HCT116 (cell line): ENCODE measurements around the gene SIX4. TPM values are rescaled to one million over a fixed set of nuclear protein-coding genes. Genes with fewer than 3 reads are reported as not detected.
A peak's percentile ranks its signal among the peaks of the same experiment; 100 is the strongest.

Source experiments
- ATAC-seq: fragments of 200-7000 bp; cut with Tn5 transposase; 2 replicates; pipeline ENCODE4 v1.9.1; 2020; ENCODE audit warnings: mild to moderate bottlenecking, moderate library complexity
- BruUV-seq: library from RNA; stranded (reverse); fragments of 400-500 nt; replicated peaks from 2 replicates; lab custom pipeline; 2021; lab: Mats Ljungman, UMichigan
- CTCF ChIA-PET: fragments of 300-600 bp; sonication (Branson Sonifier 250); formaldehyde crosslinking; loops from one replicate; lab custom pipeline; 2021; ENCODE audit warnings: antibody characterized with exemption; lab: Charles Lee
- POLR2A ChIA-PET: fragments of 300-600, 350-600 bp; sonication (Branson Sonifier 250); formaldehyde crosslinking; loops from one replicate; lab custom pipeline; 2021; ENCODE audit warnings: antibody characterized with exemption; lab: Charles Lee
- RAD21 ChIA-PET, 2 experiments: fragments of 300-600 bp; sonication (Branson Sonifier 250); formaldehyde crosslinking; loops; one replicate each; lab custom pipeline; 2023; ENCODE audit warnings: low total read pairs in 2 of 2; ENCODE audit not compliant: uncharacterized antibody in 2 of 2, unreplicated experiment in 2 of 2, low non-redundant PET in 1 of 2; lab: Charles Lee
- DNase-seq: peaks from one replicate; pipeline ENCODE4 v3.0.0-alpha.2; 2010; ENCODE audit warnings: low read depth, low spot score
- H2AFZ ChIP-seq: fragments of 200-600 bp; shearing (Covaris generic), sonication (generic); 2 replicates; pipeline ENCODE4 v1.6.1; 2017; ENCODE audit warnings: low read depth, mixed run types, mixed read lengths, antibody characterized with exemption, low read length; ENCODE audit not compliant: poor library complexity, severe bottlenecking
- H3K27ac ChIP-seq: 2 replicates; pipeline ENCODE4 v1.5.1; 2012; ENCODE audit warnings: low read depth, low read length
- H3K27me3 ChIP-seq: fragments of 200-600 bp; sonication (generic); 2 replicates; pipeline ENCODE4 v1.6.1; 2016; ENCODE audit warnings: mixed run types, low read length, mixed read lengths; ENCODE audit not compliant: insufficient read depth
- H3K36me3 ChIP-seq, 2 experiments: fragments of 200-500 bp in 1 of 2; fragments of 200-600 bp in 1 of 2; sonication (Bioruptor generic) in 1 of 2; sonication (generic) in 1 of 2; 2 replicates each; pipeline versions ENCODE4 v1.5.1 to v1.6.1; 2014 to 2016; ENCODE audit warnings: low read length in 2 of 2, inconsistent platforms in 1 of 2, mixed read lengths in 1 of 2, mixed run types in 1 of 2; ENCODE audit not compliant: insufficient read depth in 2 of 2, control insufficient read depth in 1 of 2
- H3K4me1 ChIP-seq, 2 experiments: fragments of 200-600 bp in 1 of 2; sonication (generic) in 1 of 2; 2 replicates each; pipeline versions ENCODE4 v1.5.1 to v1.6.1; 2012 to 2017; ENCODE audit warnings: low read length in 2 of 2, inconsistent platforms in 1 of 2, mild to moderate bottlenecking in 1 of 2, mixed read lengths in 1 of 2, mixed run types in 1 of 2, moderate library complexity in 1 of 2; ENCODE audit not compliant: insufficient read depth in 2 of 2, control insufficient read depth in 1 of 2
- H3K4me2 ChIP-seq: fragments of 200-600 bp; sonication (generic); 2 replicates; pipeline ENCODE4 v1.6.1; 2017; ENCODE audit warnings: mixed run types, low read length, mixed read lengths
- H3K4me3 ChIP-seq, 2 experiments: fragments of 200-600 bp in 1 of 2; sonication (generic) in 1 of 2; replicated peaks in 1 of 2; 2 replicates each; pipeline ENCODE4 v1.5.1; 2011 to 2016; ENCODE audit warnings: low read length in 2 of 2, control low read depth in 1 of 2, low read depth in 1 of 2, mild to moderate bottlenecking in 1 of 2, mixed read lengths in 1 of 2, mixed run types in 1 of 2
- H3K79me2 ChIP-seq: fragments of 200-600 bp; sonication (generic); 2 replicates; pipeline ENCODE4 v1.6.1; 2017; ENCODE audit warnings: mild to moderate bottlenecking, mixed run types, low read length, moderate library complexity, mixed read lengths; ENCODE audit not compliant: insufficient read depth
- H3K9ac ChIP-seq: fragments of 200-600 bp; sonication (generic); 2 replicates; pipeline ENCODE4 v1.6.1; 2016; ENCODE audit warnings: low read length, mixed read lengths
- H3K9me2 ChIP-seq: fragments of 200-600 bp; sonication (generic), shearing (Covaris generic); 2 replicates; pipeline ENCODE4 v1.6.1; 2017; ENCODE audit warnings: mixed run types, mild to moderate bottlenecking, moderate library complexity; ENCODE audit not compliant: insufficient read depth
- H3K9me3 ChIP-seq, 2 experiments: fragments of 200-500 bp in 1 of 2; fragments of 200-600 bp in 1 of 2; sonication (Bioruptor generic) in 1 of 2; sonication (generic) in 1 of 2; 2 replicates each; pipeline ENCODE4 v1.6.1; 2014 to 2017; ENCODE audit warnings: low read length in 2 of 2, mixed read lengths in 2 of 2, inconsistent platforms in 1 of 2, low read depth in 1 of 2, mild to moderate bottlenecking in 1 of 2, mixed run types in 1 of 2, moderate library complexity in 1 of 2; ENCODE audit not compliant: control insufficient read depth in 1 of 2, insufficient read depth in 1 of 2
- H4K20me1 ChIP-seq: fragments of 200-600 bp; sonication (generic), shearing (Covaris generic); 2 replicates; pipeline ENCODE4 v1.6.1; 2017; ENCODE audit warnings: mixed run types, mild to moderate bottlenecking, moderate library complexity; ENCODE audit not compliant: insufficient read depth
- CEBPB ChIP-seq: IDR thresholded peaks from 2 replicates; pipeline ENCODE4 v1.6.1; 2012; ENCODE audit warnings: low read depth
- EZH2 ChIP-seq: fragments of 200-600 bp; sonication (generic); IDR thresholded peaks from 2 replicates; pipeline ENCODE4 v1.6.1; 2017; ENCODE audit warnings: antibody characterized with exemption, mixed run types
- MAX ChIP-seq: IDR thresholded peaks from 2 replicates; pipeline ENCODE4 v1.6.1; 2012
- POLR2A ChIP-seq: IDR thresholded peaks from 2 replicates; pipeline ENCODE4 v1.7.0; 2011; ENCODE audit warnings: borderline replicate concordance; ENCODE audit not compliant: insufficient read depth, insufficient read length; ENCODE audit errors: extremely low read depth
- POLR2AphosphoS5 ChIP-seq: IDR thresholded peaks from 2 replicates; pipeline ENCODE4 v1.6.1; 2011; ENCODE audit warnings: mild to moderate bottlenecking, low read depth, low read length, moderate library complexity
- SIN3A ChIP-seq: IDR thresholded peaks from 2 replicates; pipeline ENCODE4 v1.6.1; 2012; ENCODE audit warnings: low read depth
- TCF7L2 ChIP-seq: IDR thresholded peaks from 2 replicates; pipeline ENCODE4 v1.7.0; 2011; ENCODE audit warnings: borderline replicate concordance, inconsistent platforms; ENCODE audit not compliant: insufficient read depth, insufficient read length; ENCODE audit errors: extremely low read depth
- ZFX ChIP-seq: fragments of 450-650 bp; IDR thresholded peaks from 2 replicates; pipeline ENCODE4 v1.6.1; 2017
- intact Hi-C: fragments of 100-400 bp; cut with micrococcal nuclease; formaldehyde crosslinking; loops from 2 replicates; pipeline ENCODE4 v1.10.0; 2022
- total RNA-seq: library from RNA; stranded (reverse); gene quantifications from one replicate; pipeline ENCODE4 v1.2.1, GENCODE V29; 2021; ENCODE audit not compliant: unreplicated experiment

Gene SIX4
- total RNA-seq, 1 experiment from 2014 or later, result 24.5 TPM

GRCh38 chr14:60723116-60723906 lies 840 bp downstream of the SIX4 start:
- no TSS peak for BruUV-seq
- Histone ChIP-seq H3K9me3 (no peaks in the 10 kb centered on the region), H4K20me1 (no peaks in the 10 kb centered on the region), H3K27ac (peak overlapping the region; percentile 88), H3K9ac (peak overlapping the region; percentile 81), H3K27me3 (no peaks in the 10 kb centered on the region)
- ChIA-PET RAD21 (interaction anchor here (0.6 to 0.7 kb wide), 3 partner anchors 30 to 474 kb away, joined by 3 to 7 read pairs (median 5); partner anchors contain the start of gene PPM1A (in 1 of the 2)), CTCF (no interaction called here)
- no peak for TF ChIP-seq CEBPB
- 0 out of 2 replicates have a peak, but pooled peaks have one; percentile 26 for TF ChIP-seq ZFX
- no peak for TF ChIP-seq EZH2
- 0 out of 2 replicates have a peak, but pooled peaks have one; percentile 31 for TF ChIP-seq POLR2AphosphoS5
- TF ChIP-seq TCF7L2, result peak; percentile 24
- 0 out of 2 replicates have a peak, but pooled peaks have one; percentile 2 for TF ChIP-seq SIN3A
- TF ChIP-seq MAX, result peak; percentile 25; the same call in 1 of the 2 replicates
- TF ChIP-seq POLR2A, result no peak
- TF ChIP-seq, all 23 proteins: peak for 5
- peaks cover 16 to 19% of the 10 kb centered on the region in 2 experiments; a peak in 3 of 4 replicates for H3K36me3 ChIP-seq
- peaks cover 17 to 18% of the 10 kb centered on the region in 2 experiments for H3K4me1 ChIP-seq
- intact Hi-C loops, result loop anchor here (2.0 to 5.0 kb wide), 2 partner anchors 76 to 257 kb away; partner anchors contain the start of genes SIX1, SLC38A6 and TRMT5
- DNase-seq (no peak), ATAC-seq (peak; percentile 14)
- no peaks in the 10 kb centered on the region for H3K9me2 ChIP-seq
- peak overlapping the region; percentile 98 for H3K4me2 ChIP-seq
- POLR2A ChIA-PET, result interaction anchor here (0.5 to 1.4 kb wide), 2 partner anchors 9 to 23 kb away, joined by 3 to 6 read pairs; no protein-coding TSS in a partner anchor
- H3K4me3 ChIP-seq, result peak overlapping the region; percentile 77 to 79
- peaks cover 48% of the 10 kb centered on the region for H3K79me2 ChIP-seq
- no peak overlapping the region for H2AFZ ChIP-seq
